HFFc6 (cell line): ENCODE measurements around the gene RASGRP3. TPM values are rescaled to one million over a fixed set of nuclear protein-coding genes. Genes with fewer than 3 reads are reported as not detected.

ENCODE experiments used
- DNase-seq: peaks from one replicate; pipeline ENCODE4 v3.0.0-alpha.2; 2018
- H3K27ac Mint-ChIP-seq: 2 replicates; pipeline ENCODE4 v1.8.0; 2020; ENCODE audit warnings: mild to moderate bottlenecking, mixed read lengths
- H3K27me3 Mint-ChIP-seq: 2 replicates; pipeline ENCODE4 v1.8.0; 2021; ENCODE audit warnings: mild to moderate bottlenecking, moderate library complexity, mixed read lengths; ENCODE audit not compliant: insufficient read depth
- H3K36me3 Mint-ChIP-seq: 2 replicates; pipeline ENCODE4 v1.8.0; 2021; ENCODE audit warnings: low read depth, mixed read lengths
- H3K4me1 Mint-ChIP-seq: 2 replicates; pipeline ENCODE4 v1.8.0; 2020; ENCODE audit warnings: low read depth, mixed read lengths
- H3K4me3 Mint-ChIP-seq: 2 replicates; pipeline ENCODE4 v1.8.0; 2020; ENCODE audit warnings: mild to moderate bottlenecking, moderate library complexity, mixed read lengths
- H3K9me3 Mint-ChIP-seq: 2 replicates; pipeline ENCODE4 v1.8.0; 2020; ENCODE audit warnings: mild to moderate bottlenecking, mixed read lengths
- total RNA-seq, 6 experiments: library from RNA; stranded (reverse); fragmentation: NEBNext Ultra II Directional; extraction: Animal tissue kit (Norgen Biotek cat#: 25700); gene quantifications; 2 replicates in 1 of 6; 3 replicates in 5 of 6; pipeline ENCODE4 v1.2.3, GENCODE V29; 2021
- TF ChIP-seq, protein P1 (sequence below): fragments of 200-600 bp; sonication (generic); IDR thresholded peaks from 2 replicates; pipeline ENCODE4 v1.5.0; 2021; ENCODE audit warnings: antibody characterized with exemption, mild to moderate bottlenecking

Gene RASGRP3
- total RNA-seq, 6 experiments from 2014 or later: 1.7 to 4.6 (median 3.0) TPM

DNA sequence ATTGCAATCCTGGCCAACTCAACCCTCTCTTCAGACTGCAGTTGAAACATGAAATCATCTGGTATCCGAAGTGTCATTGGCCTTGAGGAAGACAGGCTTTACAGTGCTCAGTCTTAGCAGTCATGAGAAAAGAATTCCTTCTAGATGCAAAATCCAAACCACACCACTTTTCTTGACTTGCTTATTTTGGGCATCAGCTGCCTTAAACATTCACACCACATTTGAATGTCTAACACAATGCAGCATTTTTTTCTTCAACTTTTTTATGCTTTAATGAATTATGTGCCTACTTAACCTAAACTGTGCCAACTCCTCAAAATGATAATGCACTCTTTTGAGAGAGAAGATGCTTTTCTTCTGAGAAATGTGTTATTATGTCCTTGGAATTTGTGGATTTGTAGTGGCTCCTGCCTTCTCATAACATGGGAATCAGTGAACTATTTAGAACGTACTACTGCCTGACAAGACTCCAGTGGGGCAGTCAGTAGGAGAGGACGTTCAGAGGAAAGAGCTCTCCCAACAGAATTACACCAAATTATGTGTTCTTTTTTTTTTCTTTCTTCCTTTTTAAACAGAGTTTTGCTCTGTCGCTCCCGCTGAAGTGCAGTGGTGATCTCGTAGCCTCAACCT lies 125.9 kb downstream of the RASGRP3 start:
- TF ChIP-seq, protein P1, sequence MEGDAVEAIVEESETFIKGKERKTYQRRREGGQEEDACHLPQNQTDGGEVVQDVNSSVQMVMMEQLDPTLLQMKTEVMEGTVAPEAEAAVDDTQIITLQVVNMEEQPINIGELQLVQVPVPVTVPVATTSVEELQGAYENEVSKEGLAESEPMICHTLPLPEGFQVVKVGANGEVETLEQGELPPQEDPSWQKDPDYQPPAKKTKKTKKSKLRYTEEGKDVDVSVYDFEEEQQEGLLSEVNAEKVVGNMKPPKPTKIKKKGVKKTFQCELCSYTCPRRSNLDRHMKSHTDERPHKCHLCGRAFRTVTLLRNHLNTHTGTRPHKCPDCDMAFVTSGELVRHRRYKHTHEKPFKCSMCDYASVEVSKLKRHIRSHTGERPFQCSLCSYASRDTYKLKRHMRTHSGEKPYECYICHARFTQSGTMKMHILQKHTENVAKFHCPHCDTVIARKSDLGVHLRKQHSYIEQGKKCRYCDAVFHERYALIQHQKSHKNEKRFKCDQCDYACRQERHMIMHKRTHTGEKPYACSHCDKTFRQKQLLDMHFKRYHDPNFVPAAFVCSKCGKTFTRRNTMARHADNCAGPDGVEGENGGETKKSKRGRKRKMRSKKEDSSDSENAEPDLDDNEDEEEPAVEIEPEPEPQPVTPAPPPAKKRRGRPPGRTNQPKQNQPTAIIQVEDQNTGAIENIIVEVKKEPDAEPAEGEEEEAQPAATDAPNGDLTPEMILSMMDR: no peak
- no peak overlapping the region for H3K4me3 Mint-ChIP-seq
- H3K27me3 Mint-ChIP-seq: peaks cover 6% of the 10 kb centered on the region
- H3K4me1 Mint-ChIP-seq: peaks cover 26% of the 10 kb centered on the region
- peak overlapping the region; percentile 55 for H3K27ac Mint-ChIP-seq
- DNase-seq: peak; percentile 52
- no peaks in the 10 kb centered on the region for H3K9me3 Mint-ChIP-seq
- no peaks in the 10 kb centered on the region for H3K36me3 Mint-ChIP-seq

DNA sequence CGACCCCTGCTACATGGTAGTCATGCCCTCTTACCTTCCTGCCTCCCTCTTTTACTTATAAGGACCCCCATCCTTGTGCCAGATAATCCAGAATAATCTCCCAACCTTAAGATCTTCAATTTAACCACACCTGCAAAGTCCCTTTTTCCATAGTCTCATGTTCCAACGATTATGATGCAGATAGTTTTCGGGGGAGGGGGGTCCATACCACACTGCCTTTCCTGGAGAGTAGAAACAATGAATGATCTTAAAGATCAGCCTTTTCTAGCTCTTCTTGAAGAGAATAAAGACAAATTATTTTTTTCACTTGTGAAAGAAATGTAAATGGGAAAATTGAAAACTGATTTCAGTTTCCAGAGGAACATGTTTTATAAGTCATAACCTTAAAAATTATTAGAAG lies 127.0 kb downstream of the RASGRP3 start:
- no peak for DNase-seq
- H3K27ac Mint-ChIP-seq: no peak overlapping the region
- peaks cover 7% of the 10 kb centered on the region for H3K27me3 Mint-ChIP-seq
- H3K9me3 Mint-ChIP-seq: no peaks in the 10 kb centered on the region
- H3K36me3 Mint-ChIP-seq: no peaks in the 10 kb centered on the region
- peaks cover 20% of the 10 kb centered on the region for H3K4me1 Mint-ChIP-seq
- H3K4me3 Mint-ChIP-seq: no peak overlapping the region
- TF ChIP-seq, protein P1: no peak

DNA sequence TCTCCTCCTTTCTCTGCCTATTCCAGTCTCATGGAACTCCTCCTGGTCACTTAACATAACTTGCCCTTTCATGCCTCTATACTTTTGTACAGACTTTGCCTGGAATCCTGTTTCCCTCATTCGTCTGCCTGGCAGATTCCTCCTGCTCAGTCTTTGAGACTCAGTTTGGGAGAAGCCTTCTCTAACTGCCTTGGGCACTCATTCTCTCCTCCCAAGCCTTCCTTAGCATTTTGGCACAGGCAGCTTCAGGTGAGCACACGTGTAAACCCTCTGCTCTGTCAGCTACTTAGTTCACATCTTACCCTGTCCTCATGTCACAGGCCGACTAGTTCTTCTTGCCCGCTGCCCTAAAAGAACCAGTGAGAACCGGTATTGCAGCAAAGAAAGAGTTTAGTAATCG lies 128.6 kb downstream of the RASGRP3 start:
- Mint-ChIP-seq H3K9me3 (no peaks in the 10 kb centered on the region), H3K36me3 (no peaks in the 10 kb centered on the region), H3K27me3 (peaks cover 9% of the 10 kb centered on the region), H3K4me1 (peaks cover 13% of the 10 kb centered on the region), H3K27ac (no peak overlapping the region), H3K4me3 (no peak overlapping the region)
- DNase-seq: no peak
- TF ChIP-seq, protein P1: no peak

DNA sequence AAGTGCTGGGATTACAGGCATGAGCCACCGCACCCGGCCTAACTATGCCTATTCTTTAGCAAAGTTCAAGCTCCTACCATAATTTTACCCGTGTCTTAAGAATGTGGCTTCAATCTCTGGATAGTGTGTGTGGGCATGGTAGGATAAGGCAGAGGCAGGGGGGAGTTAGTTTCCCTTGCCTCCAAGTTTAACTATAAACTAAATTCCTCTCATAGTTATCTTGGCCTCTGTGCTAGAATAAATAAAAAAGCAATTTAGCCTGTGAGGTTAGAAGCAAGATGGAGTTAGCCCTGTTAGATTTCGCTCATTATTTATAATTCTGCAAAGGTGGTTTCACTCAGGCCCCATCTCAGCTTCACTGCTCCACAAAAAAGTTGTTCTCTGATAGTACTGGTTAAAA lies 129.7 kb downstream of the RASGRP3 start:
- Mint-ChIP-seq H3K9me3 (no peaks in the 10 kb centered on the region), H3K4me3 (no peak overlapping the region), H3K27ac (no peak overlapping the region), H3K36me3 (no peaks in the 10 kb centered on the region), H3K4me1 (peaks cover 12% of the 10 kb centered on the region), H3K27me3 (peaks cover 14% of the 10 kb centered on the region)
- DNase-seq: no peak
- TF ChIP-seq, protein P1: no peak

DNA sequence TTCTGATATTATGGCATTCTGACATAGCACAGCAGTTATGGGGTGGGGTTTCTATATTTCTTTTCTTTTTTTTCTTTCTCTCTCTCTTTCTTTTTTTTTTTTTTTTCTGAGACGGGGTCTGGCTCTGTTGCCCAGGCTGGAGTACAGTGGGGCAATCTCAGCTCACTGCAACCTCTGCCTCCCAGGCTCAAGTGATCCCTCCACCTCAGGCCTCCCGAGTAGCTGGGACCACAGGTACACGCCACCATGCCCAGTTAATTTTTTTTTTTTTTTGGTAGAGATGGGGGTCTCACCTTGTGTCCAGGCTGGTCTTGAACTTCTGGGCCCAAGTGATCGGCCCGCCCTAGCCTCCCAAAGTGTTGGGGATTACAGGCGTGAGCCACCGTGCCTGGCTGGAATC lies 130.2 kb downstream of the RASGRP3 start:
- H3K27me3 Mint-ChIP-seq: peaks cover 16% of the 10 kb centered on the region
- peaks cover 12% of the 10 kb centered on the region for H3K4me1 Mint-ChIP-seq

More for the DNA sequence above, 130.2 kb downstream of the RASGRP3 start:
- TF ChIP-seq, protein P1: no peak
- Mint-ChIP-seq H3K4me3 (no peak overlapping the region), H3K9me3 (no peaks in the 10 kb centered on the region), H3K27ac (no peak overlapping the region), H3K36me3 (no peaks in the 10 kb centered on the region)
- no peak for DNase-seq
